Suprapubic skin (tissue), 4 donors: ENCODE results near the gene TLR3. TPM values are rescaled to one million over a fixed set of nuclear protein-coding genes. Genes with fewer than 3 reads are reported as not detected.

ENCODE experiments used
- DNase-seq, 2 donors: peaks; one replicate each; pipeline ENCODE4 v3.0.0-alpha.2; 2019; ENCODE audit warnings: low spot score in 2 of 2
- H3K27ac ChIP-seq: fragments of 200-600 bp; sonication (generic); one replicate; pipeline ENCODE4 v1.5.1; 2019
- H3K27me3 ChIP-seq: fragments of 200-600 bp; sonication (generic); one replicate; pipeline ENCODE4 v1.5.1; 2019
- H3K36me3 ChIP-seq: fragments of 200-600 bp; sonication (generic); one replicate; pipeline ENCODE4 v1.5.1; 2019
- H3K4me1 ChIP-seq: fragments of 200-600 bp; sonication (generic); one replicate; pipeline ENCODE4 v1.5.1; 2019
- H3K4me3 ChIP-seq: fragments of 200-600 bp; sonication (generic); one replicate; pipeline ENCODE4 v1.5.1; 2019; ENCODE audit warnings: mild to moderate bottlenecking
- H3K9me3 ChIP-seq: fragments of 200-600 bp; sonication (generic); one replicate; pipeline ENCODE4 v1.5.1; 2019
- EP300 ChIP-seq: sonication (generic); formaldehyde crosslinking; IDR thresholded peaks from one replicate; pipeline ENCODE4 v1.6.1; 2017; ENCODE audit warnings: antibody characterized with exemption
- POLR2A ChIP-seq, 2 donors: fragments of 450-650 bp; IDR thresholded peaks; one replicate each; pipeline ENCODE4 v1.6.1; 2017; ENCODE audit warnings: antibody characterized with exemption in 2 of 2, mild to moderate bottlenecking in 2 of 2, moderate library complexity in 2 of 2
- POLR2AphosphoS5 ChIP-seq, 3 donors: sonication (generic); formaldehyde crosslinking; IDR thresholded peaks; one replicate each; pipeline ENCODE4 v1.6.1; 2017; ENCODE audit warnings: antibody characterized with exemption in 3 of 3
- WGBS: methylation state at CpG from one replicate; pipeline ENCODE4 v1.1.5; 2018; 5-methylcytosine and 5-hydroxymethylcytosine counted together
- total RNA-seq, 4 donors: library from RNA; depleted of rRNA; stranded (reverse); fragments of >200 nt; gene quantifications; one replicate each; pipeline ENCODE4 v1.1.0, GENCODE V29; 2016
- TF ChIP-seq, protein P1 (sequence below), 2 donors: fragments of 200-600 bp in 1 of 2; fragments of 450-650 bp in 1 of 2; sonication (generic) in 1 of 2; IDR thresholded peaks; one replicate each; pipeline ENCODE4 v1.5.1; 2016 to 2019; ENCODE audit warnings: antibody characterized with exemption in 2 of 2, mild to moderate bottlenecking in 1 of 2, moderate library complexity in 1 of 2

TLR3 gene
- total RNA-seq, 4 donors from 2014 or later: 3.1 to 6.1 (median 4.4) TPM

DNA sequence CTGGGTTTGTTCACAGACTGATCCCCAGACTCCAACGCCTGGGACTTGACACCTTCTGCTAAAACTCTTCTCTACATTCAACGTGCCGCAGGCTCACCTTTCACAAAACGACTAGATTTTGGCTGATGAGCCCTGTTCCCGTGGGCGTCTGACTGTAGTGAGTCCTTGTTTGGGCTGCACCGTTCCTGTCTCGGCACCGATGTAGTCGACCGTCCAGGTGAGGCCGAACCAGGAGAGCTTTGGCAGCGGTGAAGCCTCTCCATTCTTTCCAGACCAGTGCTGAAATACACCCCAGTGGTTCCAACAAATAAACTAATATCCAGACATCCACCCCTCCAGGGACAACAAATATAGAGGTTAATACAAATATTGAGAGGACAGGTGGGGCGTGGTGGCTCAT is 45.0 kb upstream of the TLR3 start:
- Histone ChIP-seq H3K27ac (no peak overlapping the region), H3K4me1 (peaks cover 4% of the 10 kb centered on the region), H3K36me3 (no peaks in the 10 kb centered on the region), H3K4me3 (no peak overlapping the region), H3K9me3 (no peaks in the 10 kb centered on the region), H3K27me3 (no peaks in the 10 kb centered on the region)
- TF ChIP-seq POLR2A (IDR thresholded peaks at IDR 0.05) (no peak), POLR2AphosphoS5 (IDR thresholded peaks at IDR 0.05) (no peak), EP300 (no peak)
- TF ChIP-seq, protein P1, sequence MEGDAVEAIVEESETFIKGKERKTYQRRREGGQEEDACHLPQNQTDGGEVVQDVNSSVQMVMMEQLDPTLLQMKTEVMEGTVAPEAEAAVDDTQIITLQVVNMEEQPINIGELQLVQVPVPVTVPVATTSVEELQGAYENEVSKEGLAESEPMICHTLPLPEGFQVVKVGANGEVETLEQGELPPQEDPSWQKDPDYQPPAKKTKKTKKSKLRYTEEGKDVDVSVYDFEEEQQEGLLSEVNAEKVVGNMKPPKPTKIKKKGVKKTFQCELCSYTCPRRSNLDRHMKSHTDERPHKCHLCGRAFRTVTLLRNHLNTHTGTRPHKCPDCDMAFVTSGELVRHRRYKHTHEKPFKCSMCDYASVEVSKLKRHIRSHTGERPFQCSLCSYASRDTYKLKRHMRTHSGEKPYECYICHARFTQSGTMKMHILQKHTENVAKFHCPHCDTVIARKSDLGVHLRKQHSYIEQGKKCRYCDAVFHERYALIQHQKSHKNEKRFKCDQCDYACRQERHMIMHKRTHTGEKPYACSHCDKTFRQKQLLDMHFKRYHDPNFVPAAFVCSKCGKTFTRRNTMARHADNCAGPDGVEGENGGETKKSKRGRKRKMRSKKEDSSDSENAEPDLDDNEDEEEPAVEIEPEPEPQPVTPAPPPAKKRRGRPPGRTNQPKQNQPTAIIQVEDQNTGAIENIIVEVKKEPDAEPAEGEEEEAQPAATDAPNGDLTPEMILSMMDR (IDR thresholded peaks at IDR 0.05): no peak
- WGBS: 89% methylated on average over 14 of the region's 14 CpGs
- DNase-seq: no peak

DNA sequence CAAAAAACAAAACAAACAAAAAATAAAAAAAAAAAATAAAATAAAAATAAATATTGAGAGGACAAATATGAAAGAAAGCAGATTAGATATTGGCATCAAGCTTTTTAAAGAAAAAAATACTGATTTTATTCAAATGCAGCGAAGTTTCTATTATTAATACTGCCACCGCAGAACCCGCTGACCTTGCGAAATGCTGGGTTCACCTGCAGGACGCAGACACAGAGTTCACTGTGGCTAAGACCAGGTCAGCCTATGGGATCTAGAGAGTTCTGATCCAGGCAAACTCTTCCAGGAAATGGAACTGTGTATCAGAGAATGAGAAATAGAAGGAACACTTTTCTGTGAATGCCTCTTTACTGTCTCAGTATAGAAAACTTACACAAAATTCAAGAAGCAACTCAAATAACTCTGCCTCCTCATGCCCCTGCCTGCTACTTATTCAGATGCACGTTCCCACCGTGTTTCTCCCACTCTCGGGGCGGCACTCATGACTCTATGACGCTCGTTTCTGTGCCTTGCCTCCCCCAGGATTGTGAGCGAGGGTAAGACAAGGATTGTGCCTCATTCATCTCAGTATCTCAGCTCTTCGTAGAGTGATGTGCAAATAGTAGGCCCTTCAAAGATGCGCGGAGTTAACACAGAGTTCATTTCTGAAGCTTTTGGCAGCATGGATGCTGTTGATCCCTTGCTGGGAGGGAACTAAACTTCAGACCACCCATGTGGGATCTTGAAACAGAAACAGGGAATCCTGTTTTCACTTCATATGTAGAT is 44.1 kb upstream of the TLR3 start:
- Histone ChIP-seq H3K27ac (no peak overlapping the region), H3K9me3 (no peaks in the 10 kb centered on the region), H3K4me1 (peaks cover 10% of the 10 kb centered on the region), H3K36me3 (no peaks in the 10 kb centered on the region), H3K4me3 (no peak overlapping the region), H3K27me3 (no peaks in the 10 kb centered on the region)
- DNase-seq: no peak
- WGBS: 89% methylated on average over 15 of the region's 15 CpGs
- no peak for TF ChIP-seq POLR2AphosphoS5 (IDR thresholded peaks at IDR 0.05)
- TF ChIP-seq POLR2A (IDR thresholded peaks at IDR 0.05): no peak

DNA sequence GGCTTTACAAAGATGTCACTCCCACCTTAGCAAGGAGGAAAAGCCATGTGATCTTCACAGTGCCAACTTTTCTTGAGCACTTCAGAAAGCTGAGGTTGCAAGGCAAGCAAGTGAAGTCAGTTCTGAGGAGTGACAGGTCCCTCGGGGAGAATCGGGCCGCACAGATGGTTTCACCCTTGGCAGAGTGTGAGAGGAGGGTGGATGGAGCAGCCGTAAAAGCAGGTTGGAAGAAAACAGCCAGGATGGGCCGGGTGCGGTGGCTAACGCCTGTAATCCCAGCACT is 43.6 kb upstream of the TLR3 start:
- H3K9me3 ChIP-seq: no peaks in the 10 kb centered on the region

DNA sequence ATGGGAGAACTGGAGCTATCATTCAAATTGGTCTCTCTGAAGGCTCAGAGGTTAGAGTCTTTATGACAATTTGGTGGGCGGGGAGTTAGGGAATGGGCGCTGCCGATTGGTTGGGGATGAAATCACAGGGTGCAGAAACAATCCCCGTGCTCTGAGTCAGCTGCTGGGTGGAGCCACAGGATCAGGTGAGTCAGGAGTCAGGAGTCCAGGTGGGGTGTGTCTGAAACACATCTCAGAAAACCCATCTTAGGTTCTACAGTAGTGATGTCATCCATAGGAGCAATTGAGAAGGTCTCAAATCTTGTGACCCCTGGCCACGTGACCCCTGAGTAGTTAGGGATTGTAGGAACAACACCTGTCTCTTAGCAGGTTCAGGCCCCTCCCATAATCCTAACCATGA is 41.6 kb upstream of the TLR3 start:
- Histone ChIP-seq H3K27me3 (peaks cover 8% of the 10 kb centered on the region), H3K4me1 (peaks cover 22% of the 10 kb centered on the region), H3K27ac (no peak overlapping the region), H3K36me3 (no peaks in the 10 kb centered on the region), H3K4me3 (no peak overlapping the region), H3K9me3 (no peaks in the 10 kb centered on the region)
- 91% methylated on average over 5 of the region's 5 CpGs for WGBS
- no peak for DNase-seq
- TF ChIP-seq POLR2AphosphoS5 (IDR thresholded peaks at IDR 0.05): no peak

More for the DNA sequence above, 43.6 kb upstream of the TLR3 start:
- no peak overlapping the region for H3K27ac ChIP-seq
- WGBS: 74% methylated on average over 7 of the region's 7 CpGs
- no peak for TF ChIP-seq POLR2A (IDR thresholded peaks at IDR 0.05)
- TF ChIP-seq, protein P1 (IDR thresholded peaks at IDR 0.05): no peak
- no peak for TF ChIP-seq EP300
- TF ChIP-seq POLR2AphosphoS5 (IDR thresholded peaks at IDR 0.05): no peak
- H3K27me3 ChIP-seq: no peaks in the 10 kb centered on the region
- peaks cover 15% of the 10 kb centered on the region for H3K4me1 ChIP-seq
- DNase-seq: no peak
- no peaks in the 10 kb centered on the region for H3K36me3 ChIP-seq
- no peak overlapping the region for H3K4me3 ChIP-seq

DNA sequence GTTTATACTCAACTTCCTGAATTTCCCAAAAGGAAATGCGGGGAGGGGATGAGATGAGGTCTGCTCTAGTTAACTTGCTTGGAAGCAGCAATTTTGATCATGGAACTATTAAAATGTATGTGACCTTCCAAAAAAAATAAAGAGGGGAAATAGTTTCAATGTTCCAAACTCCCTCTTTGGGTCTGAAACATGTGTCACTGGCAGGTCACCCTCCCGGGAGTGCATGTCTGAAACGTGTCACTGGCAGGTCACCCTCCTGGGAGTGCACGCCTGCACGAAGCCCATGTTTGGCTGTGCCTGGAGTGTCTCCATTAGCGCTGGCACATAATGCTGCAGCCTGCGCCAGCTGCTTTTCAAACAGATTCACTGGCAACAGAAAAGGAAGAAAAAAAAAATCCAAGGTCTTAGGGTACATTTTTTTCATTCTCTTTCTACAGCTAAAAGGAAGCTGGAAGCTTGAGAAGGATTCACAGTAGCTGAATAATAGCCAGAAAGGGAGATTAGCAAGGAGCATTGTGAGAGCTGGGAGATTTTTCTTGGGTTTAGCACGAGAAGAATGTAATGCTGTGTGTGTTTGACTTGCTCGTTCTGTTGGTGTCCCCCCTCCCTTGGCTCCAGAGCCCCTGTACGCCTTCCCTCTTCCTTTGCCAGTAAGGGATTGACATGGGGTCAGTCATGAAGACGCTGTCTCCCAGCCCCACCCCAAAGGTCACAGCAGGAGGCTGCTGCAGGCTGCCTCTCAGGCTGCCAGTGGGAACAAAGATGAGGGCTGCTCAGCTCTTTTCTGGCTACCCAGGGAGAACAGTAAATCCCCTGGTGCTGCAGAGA is 39.2 kb upstream of the TLR3 start:
- 6% methylated on average over 11 of the region's 11 CpGs for WGBS
- DNase-seq: peak in 1 of 2 donors; percentile 73
- H3K27me3 ChIP-seq: peaks cover 8% of the 10 kb centered on the region
- H3K4me1 ChIP-seq: peaks cover 22% of the 10 kb centered on the region
- H3K27ac ChIP-seq: peak overlapping the region; percentile 65
- H3K9me3 ChIP-seq: no peaks in the 10 kb centered on the region
- H3K4me3 ChIP-seq: peak overlapping the region; percentile 14
- peak; percentile 3 for TF ChIP-seq EP300
- no peak for TF ChIP-seq POLR2A (IDR thresholded peaks at IDR 0.05)
- no peaks in the 10 kb centered on the region for H3K36me3 ChIP-seq

DNA sequence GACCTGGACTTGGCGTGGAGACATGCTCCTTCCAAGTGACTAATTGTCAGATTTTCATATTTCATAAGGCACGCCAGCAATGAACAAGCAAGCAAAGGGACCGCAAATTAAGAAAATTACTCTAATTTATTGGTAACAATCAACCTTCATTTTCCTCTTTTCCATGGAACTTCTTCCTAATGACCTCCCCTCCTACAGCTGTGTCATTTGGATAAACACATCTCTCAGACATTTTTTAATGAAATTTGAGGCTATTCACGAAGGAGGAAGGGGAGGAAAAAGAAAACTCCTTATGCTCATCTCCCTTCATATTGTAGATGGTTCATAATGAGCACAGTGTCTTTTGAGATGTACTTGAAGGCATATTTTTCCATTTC is 38.6 kb upstream of the TLR3 start:
- no peaks in the 10 kb centered on the region for H3K9me3 ChIP-seq
- TF ChIP-seq, protein P1 (IDR thresholded peaks at IDR 0.05): no peak
- TF ChIP-seq EP300: no peak
- no peak for TF ChIP-seq POLR2AphosphoS5 (IDR thresholded peaks at IDR 0.05)
- no peak for TF ChIP-seq POLR2A (IDR thresholded peaks at IDR 0.05)
- WGBS: 15% methylated on average over 4 of the region's 4 CpGs
- peaks cover 8% of the 10 kb centered on the region for H3K27me3 ChIP-seq
- H3K4me3 ChIP-seq: peak overlapping the region; percentile 14
- no peak for DNase-seq
- peak overlapping the region; percentile 65 for H3K27ac ChIP-seq
- no peaks in the 10 kb centered on the region for H3K36me3 ChIP-seq
- H3K4me1 ChIP-seq: peaks cover 22% of the 10 kb centered on the region
